GOT3 (cell line): ENCODE data around the gene IQCH.
"Not testable (repeated sequence)": the region's sequence is repeated elsewhere in the genome, so short reads cannot be mapped to it uniquely, and the experiment has no call there.

ENCODE experiments used
- DNase-seq: peaks from one replicate; lab custom pipeline; 2025; ENCODE audit warnings: mixed read lengths; lab: John Stamatoyannopoulos, UW

IQCH gene

DNA sequence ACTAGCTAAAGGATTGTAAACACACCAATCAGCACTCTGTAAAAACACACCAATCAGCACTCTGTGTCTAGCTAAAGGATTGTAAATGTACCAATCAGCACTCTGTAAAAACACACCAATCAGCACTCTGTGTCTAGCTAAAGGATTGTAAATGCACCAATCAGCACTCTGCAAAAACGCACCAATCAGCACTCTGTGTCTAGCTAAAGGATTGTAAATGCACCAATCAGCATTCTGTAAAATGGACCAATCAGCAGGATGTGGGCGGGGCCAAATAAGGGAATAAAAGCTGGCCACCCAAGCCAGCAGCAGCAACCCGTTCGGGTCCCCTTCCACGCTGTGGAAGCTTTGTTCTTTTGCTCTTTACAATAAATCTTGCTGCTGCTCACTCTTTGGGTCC, 8.0 kb upstream of the IQCH start:
- DNase-seq, result not testable (repeated sequence)

GRCh38 chr15:67248011-67248505, 6.5 kb upstream of the IQCH start:
- DNase-seq, result no peak

DNA sequence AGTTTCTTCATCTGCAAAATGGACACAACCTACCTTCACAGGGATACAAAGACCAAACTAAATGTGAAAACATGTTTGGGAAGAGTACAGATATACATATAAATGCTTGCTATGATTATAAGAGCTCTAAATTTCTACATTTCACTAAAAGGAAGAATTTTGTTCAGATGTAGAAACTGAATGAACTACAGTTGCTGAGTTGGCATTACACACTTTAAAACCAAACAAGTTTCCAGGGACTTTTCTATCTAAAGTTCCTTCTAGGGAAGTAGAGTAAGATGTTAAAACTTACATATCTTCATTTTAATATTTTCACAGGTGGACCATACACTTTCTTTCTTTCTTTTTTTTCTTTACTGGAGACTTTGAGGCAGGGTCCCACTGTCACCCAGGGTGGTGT, 4.8 kb upstream of the IQCH start:
- no peak for DNase-seq

GRCh38 chr15:67251318-67251717, 3.3 kb upstream of the IQCH start:
- DNase-seq, result no peak

DNA sequence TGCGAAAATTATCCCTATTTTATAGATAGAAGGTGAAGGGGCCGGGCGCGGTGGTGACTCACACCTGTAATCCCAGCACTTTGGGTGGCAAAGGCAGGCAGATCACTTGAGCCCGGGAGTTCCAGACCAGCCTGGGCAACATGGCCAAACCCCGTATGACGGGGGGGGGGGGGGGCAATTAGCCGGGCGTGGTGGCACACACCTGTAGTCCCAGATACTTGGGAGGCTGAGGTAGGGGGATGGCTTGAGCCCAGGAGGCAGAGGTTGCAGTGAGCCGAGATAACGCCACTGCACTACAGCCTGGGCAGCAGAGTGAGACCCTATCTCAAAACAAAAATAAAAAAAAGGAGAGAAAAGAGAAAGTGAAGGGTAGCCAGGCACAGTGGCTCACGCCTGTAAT, 1.5 kb upstream of the IQCH start:
- no peak for DNase-seq

GRCh38 chr15:67253549-67254237, 893 bp upstream of the IQCH start:
- DNase-seq, result no peak

GRCh38 chr15:67256051-67256450, 1.5 kb downstream of the IQCH start:
- no peak for DNase-seq

DNA sequence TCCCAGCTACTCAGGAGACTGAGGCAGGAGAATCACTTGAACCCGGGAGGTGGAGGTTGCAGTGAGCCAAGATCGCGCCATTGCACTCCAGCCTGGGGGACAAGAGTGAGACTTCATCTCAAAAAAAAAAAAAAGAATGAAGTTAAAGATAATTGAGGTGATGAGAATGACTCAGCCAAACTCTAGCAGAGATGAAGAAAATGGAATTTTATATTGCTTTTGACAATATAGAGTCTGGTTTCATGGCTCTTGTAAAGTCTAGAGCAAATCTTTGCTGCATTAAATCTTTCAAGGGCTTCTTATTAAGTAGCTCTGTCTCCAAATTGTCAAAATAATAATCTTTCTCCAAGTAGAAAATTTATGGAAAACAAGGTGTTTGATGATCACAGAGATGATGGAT, 3.8 kb downstream of the IQCH start:
- DNase-seq, result not testable (repeated sequence)

- DNase-seq, result no peak
Observed at GRCh38 chr15:67259379-67259778, 4.8 kb downstream of the IQCH start.

GRCh38 chr15:67259806-67260205, 5.2 kb downstream of the IQCH start:
- no peak for DNase-seq

GRCh38 chr15:67266870-67267269, 12.3 kb downstream of the IQCH start:
- no peak for DNase-seq

GRCh38 chr15:67267440-67267839, 12.9 kb downstream of the IQCH start:
- DNase-seq, result no peak

- no peak for DNase-seq
Observed at GRCh38 chr15:67267951-67268941, 13.7 kb downstream of the IQCH start.

- no peak for DNase-seq
Observed at GRCh38 chr15:67274236-67274635, 19.6 kb downstream of the IQCH start.

DNA sequence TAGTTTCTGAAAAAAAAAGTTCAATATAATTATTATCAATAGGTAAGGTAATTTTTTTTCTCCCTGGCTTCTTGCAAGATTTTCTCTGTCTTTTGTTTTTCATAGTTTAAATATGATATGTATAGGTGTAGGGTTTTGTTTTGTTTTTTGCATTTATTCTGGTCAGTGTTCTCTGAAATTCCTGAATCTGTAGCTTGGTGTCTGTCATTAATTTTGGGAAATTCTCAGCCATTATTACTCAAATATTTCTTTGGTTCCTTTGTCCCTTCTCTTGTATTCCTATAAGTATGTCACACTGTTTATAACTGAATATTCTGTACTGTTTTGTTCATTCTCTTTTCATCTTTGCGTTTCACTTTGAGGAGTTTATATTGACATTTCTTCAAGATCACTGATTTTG, 22.1 kb downstream of the IQCH start:
- DNase-seq, result no peak

- DNase-seq, result no peak
Observed at GRCh38 chr15:67280217-67280616, 25.6 kb downstream of the IQCH start.

GRCh38 chr15:67281714-67282113, 27.1 kb downstream of the IQCH start:
- no peak for DNase-seq

DNA sequence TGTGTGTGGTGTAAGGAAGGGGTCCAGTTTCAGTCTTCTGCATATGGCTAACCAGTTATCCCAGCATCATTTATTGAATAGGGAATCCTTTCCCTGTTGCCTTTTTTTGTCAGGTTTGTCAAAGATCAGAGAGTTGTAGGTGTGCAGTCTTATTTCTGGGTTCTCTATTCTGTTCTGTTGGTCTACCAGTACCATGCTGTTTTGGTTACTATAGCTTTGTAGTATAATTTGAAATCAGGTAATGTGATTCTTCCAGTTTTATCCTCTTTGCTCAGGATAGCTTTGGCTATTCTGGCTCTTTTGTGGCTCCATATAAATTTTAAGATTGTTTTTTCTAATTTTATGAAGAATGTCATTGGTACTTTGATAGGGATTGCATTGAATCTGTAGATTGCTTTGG, 31.0 kb downstream of the IQCH start:
- not testable (repeated sequence) for DNase-seq

GRCh38 chr15:67286400-67286799, 31.8 kb downstream of the IQCH start:
- DNase-seq, result not testable (repeated sequence)

GRCh38 chr15:67290319-67290718, 35.7 kb downstream of the IQCH start:
- no peak for DNase-seq

DNA sequence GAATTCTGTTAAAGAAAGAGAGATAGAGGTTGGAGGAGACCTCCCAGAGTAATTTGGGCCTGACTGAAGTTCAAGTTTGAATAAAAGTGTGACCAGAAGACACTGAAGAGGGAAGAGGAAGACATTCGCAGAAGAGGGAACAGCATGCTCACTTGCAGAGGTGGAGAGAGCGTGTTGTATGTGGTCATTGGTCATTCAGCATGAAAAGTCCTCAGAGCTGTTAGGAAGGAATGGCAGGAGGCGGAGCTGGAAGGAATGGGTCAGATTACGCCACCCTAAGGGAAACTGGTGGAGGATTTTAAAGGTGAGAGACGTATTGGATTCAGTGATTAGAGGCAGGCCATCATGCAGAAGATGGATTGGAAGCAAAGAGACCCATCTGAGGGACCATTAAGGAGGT, 41.6 kb downstream of the IQCH start:
- DNase-seq, result no peak

GRCh38 chr15:67296684-67297083, 42.1 kb downstream of the IQCH start:
- DNase-seq, result no peak
